HepG2 (cell line): ENCODE results near the gene ACTG2. TPM values are rescaled to one million over a fixed set of nuclear protein-coding genes. Genes with fewer than 3 reads are reported as not detected.

Source experiments
- CEBPB ChIP-seq: IDR thresholded peaks from 2 replicates; pipeline ENCODE4 v1.6.1; 2011; ENCODE audit warnings: low read depth, low read length, improper control_type of control experiment, borderline replicate concordance
- CENPT ChIP-seq: sonication (generic); formaldehyde crosslinking; IDR thresholded peaks from 2 replicates; pipeline ENCODE4 v1.8.0; 2022; ENCODE audit warnings: low read depth, mild to moderate bottlenecking, moderate library complexity, missing genetic modification reagents
- HNRNPUL1 ChIP-seq: fragments of 200-400 bp; formaldehyde crosslinking; IDR thresholded peaks from 2 replicates; pipeline ENCODE4 v1.6.1; 2017; ENCODE audit warnings: low read depth, mild to moderate bottlenecking, low read length, moderate library complexity
- KDM5B ChIP-seq: sonication (generic); formaldehyde crosslinking; IDR thresholded peaks from 2 replicates; pipeline ENCODE4 v1.4.0; 2020; ENCODE audit warnings: missing genetic modification reagents, mild to moderate bottlenecking, borderline replicate concordance
- MAFF ChIP-seq: IDR thresholded peaks from 2 replicates; pipeline ENCODE4 v1.6.1; 2011; ENCODE audit warnings: low read depth, low read length, improper control_type of control experiment
- PAF1 ChIP-seq: IDR thresholded peaks from 2 replicates; pipeline ENCODE4 v1.6.1; 2016; ENCODE audit warnings: missing genetic modification reagents, missing compliant biosample characterization
- STAG1 ChIP-seq: sonication (generic); formaldehyde crosslinking; IDR thresholded peaks from 2 replicates; pipeline ENCODE4 v1.4.0; 2020; ENCODE audit warnings: missing genetic modification reagents
- ZFYVE20 ChIP-seq: sonication (generic); formaldehyde crosslinking; IDR thresholded peaks from 2 replicates; pipeline ENCODE4 v1.8.0; 2023; ENCODE audit warnings: low read depth, mild to moderate bottlenecking, moderate library complexity, missing genetic modification reagents, borderline replicate concordance
- ZNF263 ChIP-seq: sonication (generic); formaldehyde crosslinking; IDR thresholded peaks from 2 replicates; pipeline ENCODE4 v1.4.0; 2020; ENCODE audit warnings: missing genetic modification reagents
- ZNF563 ChIP-seq: sonication (generic); formaldehyde crosslinking; IDR thresholded peaks from 2 replicates; pipeline ENCODE4 v1.8.0; 2022; ENCODE audit warnings: mild to moderate bottlenecking, moderate library complexity, missing genetic modification reagents
- ZNF598 ChIP-seq: sonication (generic); formaldehyde crosslinking; IDR thresholded peaks from 2 replicates; pipeline ENCODE4 v1.5.1; 2020; ENCODE audit warnings: mild to moderate bottlenecking, missing genetic modification reagents, borderline replicate concordance
- ZSCAN22 ChIP-seq: sonication (generic); formaldehyde crosslinking; IDR thresholded peaks from 2 replicates; pipeline ENCODE4 v1.4.0; 2020; ENCODE audit warnings: mild to moderate bottlenecking, missing genetic modification reagents
- polyA plus RNA-seq, 8 experiments: library from polyadenylated mRNA; depleted of rRNA in 3 of 8; stranded (reverse) in 7 of 8; unstranded in 1 of 8; fragments of >200 nt; fragmentation: Illumina TruSeq in 4 of 8; extraction: Trizol in 4 of 8; gene quantifications; 2 replicates each; pipeline versions ENCODE4 v1.2.1 to v1.2.3, GENCODE V29; 2011 to 2016; ENCODE audit warnings: low read depth in 4 of 8, missing spikeins in 1 of 8, mixed read lengths in 1 of 8; ENCODE audit not compliant: insufficient read depth in 1 of 8
- total RNA-seq, 5 experiments: library from RNA; depleted of rRNA; stranded (reverse); fragments of >200 nt; fragmentation: Illumina TruSeq; extraction: Trizol; gene quantifications; 2 replicates each; pipeline ENCODE4 v1.2.3, GENCODE V29; 2016; ENCODE audit warnings: low read depth in 1 of 5
- TF ChIP-seq, protein P1 (sequence below): sonication (generic); formaldehyde crosslinking; IDR thresholded peaks from 2 replicates; pipeline ENCODE4 v1.5.0; 2020; ENCODE audit warnings: mild to moderate bottlenecking, missing genetic modification reagents
- TF ChIP-seq, protein P2 (sequence below): sonication (generic); formaldehyde crosslinking; IDR thresholded peaks from 2 replicates; pipeline ENCODE4 v1.4.0; 2020; ENCODE audit warnings: mild to moderate bottlenecking, missing genetic modification reagents
- TF ChIP-seq, protein P3 (sequence below): sonication (generic); formaldehyde crosslinking; IDR thresholded peaks from 2 replicates; pipeline ENCODE4 v1.5.0; 2020; ENCODE audit warnings: mild to moderate bottlenecking, missing genetic modification reagents, moderate library complexity
- TF ChIP-seq, protein P4 (sequence below): sonication (generic); formaldehyde crosslinking; IDR thresholded peaks from 2 replicates; pipeline ENCODE4 v1.8.1; 2023; ENCODE audit warnings: missing genetic modification reagents, inconsistent platforms, borderline replicate concordance
- TF ChIP-seq, protein P5 (sequence below): sonication (generic); formaldehyde crosslinking; IDR thresholded peaks from 2 replicates; pipeline ENCODE4 v1.5.1; 2020; ENCODE audit warnings: mild to moderate bottlenecking, missing genetic modification reagents

The ACTG2 gene
- total and polyA plus RNA-seq, 2 of the 13 experiments (the other 11 are each of a cell fraction or from before 2014, with no cell fraction given): 0.13 TPM; not detected in 1

DNA sequence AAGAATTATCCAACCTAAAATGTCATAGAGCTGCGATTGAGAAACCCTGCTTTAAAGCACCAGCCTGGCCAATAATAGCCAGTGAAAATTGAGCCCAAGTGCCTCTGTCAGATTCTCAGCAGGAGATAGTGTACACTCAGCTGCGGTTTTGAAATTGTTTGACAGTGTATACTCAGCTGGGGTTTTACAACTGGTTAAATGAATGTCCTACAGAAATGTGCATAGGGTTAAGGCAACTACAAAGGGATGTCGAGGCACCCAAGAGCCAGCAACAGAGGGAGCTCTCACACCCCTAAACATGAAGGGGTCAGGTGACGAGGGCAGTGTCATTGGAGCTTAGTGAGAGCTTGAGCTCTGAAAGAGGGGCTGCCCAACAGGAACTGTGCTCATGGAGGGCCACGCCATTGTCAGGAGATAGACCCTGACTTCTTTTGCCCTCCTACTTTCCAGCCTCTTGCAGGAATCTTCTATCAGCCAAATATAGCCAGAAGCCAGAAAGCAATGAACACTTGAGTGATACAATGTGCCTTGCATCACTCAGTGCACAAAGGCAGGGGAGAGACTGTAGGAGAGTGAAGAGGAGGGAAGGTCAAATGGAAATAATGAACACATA is 15.1 kb downstream of the ACTG2 start (continued):
- no peak for TF ChIP-seq CEBPB
- TF ChIP-seq, protein P1, sequence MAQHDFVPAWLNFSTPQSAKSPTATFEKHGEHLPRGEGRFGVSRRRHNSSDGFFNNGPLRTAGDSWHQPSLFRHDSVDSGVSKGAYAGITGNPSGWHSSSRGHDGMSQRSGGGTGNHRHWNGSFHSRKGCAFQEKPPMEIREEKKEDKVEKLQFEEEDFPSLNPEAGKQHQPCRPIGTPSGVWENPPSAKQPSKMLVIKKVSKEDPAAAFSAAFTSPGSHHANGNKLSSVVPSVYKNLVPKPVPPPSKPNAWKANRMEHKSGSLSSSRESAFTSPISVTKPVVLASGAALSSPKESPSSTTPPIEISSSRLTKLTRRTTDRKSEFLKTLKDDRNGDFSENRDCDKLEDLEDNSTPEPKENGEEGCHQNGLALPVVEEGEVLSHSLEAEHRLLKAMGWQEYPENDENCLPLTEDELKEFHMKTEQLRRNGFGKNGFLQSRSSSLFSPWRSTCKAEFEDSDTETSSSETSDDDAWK: no peak
- TF ChIP-seq ZSCAN22: no peak
- TF ChIP-seq, protein P2, sequence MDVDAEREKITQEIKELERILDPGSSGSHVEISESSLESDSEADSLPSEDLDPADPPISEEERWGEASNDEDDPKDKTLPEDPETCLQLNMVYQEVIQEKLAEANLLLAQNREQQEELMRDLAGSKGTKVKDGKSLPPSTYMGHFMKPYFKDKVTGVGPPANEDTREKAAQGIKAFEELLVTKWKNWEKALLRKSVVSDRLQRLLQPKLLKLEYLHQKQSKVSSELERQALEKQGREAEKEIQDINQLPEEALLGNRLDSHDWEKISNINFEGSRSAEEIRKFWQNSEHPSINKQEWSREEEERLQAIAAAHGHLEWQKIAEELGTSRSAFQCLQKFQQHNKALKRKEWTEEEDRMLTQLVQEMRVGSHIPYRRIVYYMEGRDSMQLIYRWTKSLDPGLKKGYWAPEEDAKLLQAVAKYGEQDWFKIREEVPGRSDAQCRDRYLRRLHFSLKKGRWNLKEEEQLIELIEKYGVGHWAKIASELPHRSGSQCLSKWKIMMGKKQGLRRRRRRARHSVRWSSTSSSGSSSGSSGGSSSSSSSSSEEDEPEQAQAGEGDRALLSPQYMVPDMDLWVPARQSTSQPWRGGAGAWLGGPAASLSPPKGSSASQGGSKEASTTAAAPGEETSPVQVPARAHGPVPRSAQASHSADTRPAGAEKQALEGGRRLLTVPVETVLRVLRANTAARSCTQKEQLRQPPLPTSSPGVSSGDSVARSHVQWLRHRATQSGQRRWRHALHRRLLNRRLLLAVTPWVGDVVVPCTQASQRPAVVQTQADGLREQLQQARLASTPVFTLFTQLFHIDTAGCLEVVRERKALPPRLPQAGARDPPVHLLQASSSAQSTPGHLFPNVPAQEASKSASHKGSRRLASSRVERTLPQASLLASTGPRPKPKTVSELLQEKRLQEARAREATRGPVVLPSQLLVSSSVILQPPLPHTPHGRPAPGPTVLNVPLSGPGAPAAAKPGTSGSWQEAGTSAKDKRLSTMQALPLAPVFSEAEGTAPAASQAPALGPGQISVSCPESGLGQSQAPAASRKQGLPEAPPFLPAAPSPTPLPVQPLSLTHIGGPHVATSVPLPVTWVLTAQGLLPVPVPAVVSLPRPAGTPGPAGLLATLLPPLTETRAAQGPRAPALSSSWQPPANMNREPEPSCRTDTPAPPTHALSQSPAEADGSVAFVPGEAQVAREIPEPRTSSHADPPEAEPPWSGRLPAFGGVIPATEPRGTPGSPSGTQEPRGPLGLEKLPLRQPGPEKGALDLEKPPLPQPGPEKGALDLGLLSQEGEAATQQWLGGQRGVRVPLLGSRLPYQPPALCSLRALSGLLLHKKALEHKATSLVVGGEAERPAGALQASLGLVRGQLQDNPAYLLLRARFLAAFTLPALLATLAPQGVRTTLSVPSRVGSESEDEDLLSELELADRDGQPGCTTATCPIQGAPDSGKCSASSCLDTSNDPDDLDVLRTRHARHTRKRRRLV: no peak
- TF ChIP-seq KDM5B (CRISPR knock-in tag): no peak
- TF ChIP-seq, protein P3, sequence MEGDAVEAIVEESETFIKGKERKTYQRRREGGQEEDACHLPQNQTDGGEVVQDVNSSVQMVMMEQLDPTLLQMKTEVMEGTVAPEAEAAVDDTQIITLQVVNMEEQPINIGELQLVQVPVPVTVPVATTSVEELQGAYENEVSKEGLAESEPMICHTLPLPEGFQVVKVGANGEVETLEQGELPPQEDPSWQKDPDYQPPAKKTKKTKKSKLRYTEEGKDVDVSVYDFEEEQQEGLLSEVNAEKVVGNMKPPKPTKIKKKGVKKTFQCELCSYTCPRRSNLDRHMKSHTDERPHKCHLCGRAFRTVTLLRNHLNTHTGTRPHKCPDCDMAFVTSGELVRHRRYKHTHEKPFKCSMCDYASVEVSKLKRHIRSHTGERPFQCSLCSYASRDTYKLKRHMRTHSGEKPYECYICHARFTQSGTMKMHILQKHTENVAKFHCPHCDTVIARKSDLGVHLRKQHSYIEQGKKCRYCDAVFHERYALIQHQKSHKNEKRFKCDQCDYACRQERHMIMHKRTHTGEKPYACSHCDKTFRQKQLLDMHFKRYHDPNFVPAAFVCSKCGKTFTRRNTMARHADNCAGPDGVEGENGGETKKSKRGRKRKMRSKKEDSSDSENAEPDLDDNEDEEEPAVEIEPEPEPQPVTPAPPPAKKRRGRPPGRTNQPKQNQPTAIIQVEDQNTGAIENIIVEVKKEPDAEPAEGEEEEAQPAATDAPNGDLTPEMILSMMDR (CRISPR knock-in tag): peak; percentile 60
- TF ChIP-seq, protein P4, sequence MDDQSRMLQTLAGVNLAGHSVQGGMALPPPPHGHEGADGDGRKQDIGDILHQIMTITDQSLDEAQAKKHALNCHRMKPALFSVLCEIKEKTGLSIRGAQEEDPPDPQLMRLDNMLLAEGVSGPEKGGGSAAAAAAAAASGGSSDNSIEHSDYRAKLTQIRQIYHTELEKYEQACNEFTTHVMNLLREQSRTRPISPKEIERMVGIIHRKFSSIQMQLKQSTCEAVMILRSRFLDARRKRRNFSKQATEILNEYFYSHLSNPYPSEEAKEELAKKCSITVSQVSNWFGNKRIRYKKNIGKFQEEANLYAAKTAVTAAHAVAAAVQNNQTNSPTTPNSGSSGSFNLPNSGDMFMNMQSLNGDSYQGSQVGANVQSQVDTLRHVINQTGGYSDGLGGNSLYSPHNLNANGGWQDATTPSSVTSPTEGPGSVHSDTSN (CRISPR knock-in tag): no peak
- no peak for TF ChIP-seq ZNF263
- TF ChIP-seq PAF1 (CRISPR knock-in tag): no peak
- no peak for TF ChIP-seq CENPT (CRISPR knock-in tag)
- no peak for TF ChIP-seq ZFYVE20 (CRISPR knock-in tag)
- TF ChIP-seq, protein P5, sequence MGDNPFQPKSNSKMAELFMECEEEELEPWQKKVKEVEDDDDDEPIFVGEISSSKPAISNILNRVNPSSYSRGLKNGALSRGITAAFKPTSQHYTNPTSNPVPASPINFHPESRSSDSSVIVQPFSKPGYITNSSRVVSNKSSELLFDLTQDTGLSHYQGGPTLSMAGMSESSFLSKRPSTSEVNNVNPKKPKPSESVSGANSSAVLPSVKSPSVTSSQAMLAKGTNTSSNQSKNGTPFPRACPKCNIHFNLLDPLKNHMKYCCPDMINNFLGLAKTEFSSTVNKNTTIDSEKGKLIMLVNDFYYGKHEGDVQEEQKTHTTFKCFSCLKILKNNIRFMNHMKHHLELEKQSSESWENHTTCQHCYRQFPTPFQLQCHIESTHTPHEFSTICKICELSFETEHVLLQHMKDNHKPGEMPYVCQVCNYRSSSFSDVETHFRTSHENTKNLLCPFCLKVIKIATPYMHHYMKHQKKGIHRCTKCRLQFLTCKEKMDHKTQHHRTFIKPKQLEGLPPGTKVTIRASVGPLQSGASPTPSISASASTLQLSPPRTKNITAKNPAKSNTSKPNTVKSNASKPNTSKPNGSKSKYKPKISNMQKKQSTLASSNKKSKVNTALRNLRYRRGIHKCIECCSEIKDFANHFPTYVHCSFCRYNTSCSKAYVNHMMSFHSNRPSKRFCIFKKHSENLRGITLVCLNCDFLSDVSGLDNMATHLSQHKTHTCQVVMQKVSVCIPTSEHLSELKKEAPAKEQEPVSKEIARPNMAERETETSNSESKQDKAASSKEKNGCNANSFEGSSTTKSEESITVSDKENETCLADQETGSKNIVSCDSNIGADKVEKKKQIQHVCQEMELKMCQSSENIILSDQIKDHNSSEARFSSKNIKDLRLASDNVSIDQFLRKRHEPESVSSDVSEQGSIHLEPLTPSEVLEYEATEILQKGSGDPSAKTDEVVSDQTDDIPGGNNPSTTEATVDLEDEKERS (CRISPR knock-in tag): no peak
- TF ChIP-seq ZNF598: no peak
- no peak for TF ChIP-seq ZNF563 (CRISPR knock-in tag)
- TF ChIP-seq MAFF: no peak
- TF ChIP-seq STAG1 (CRISPR knock-in tag): peak; percentile 59
- TF ChIP-seq HNRNPUL1: no peak
